ENCODE measurements around the gene CGA. TPM values are rescaled to one million over a fixed set of nuclear protein-coding genes. Genes with fewer than 3 reads are reported as not detected.

The CGA gene
- polyA plus RNA-seq, 12 donors: 0.93 to 10.7 (median 3.2) TPM; not detected in 2

Other genes with a start within 250 kb of the CGA start
- not detected for gene HTR1E, start 157.6 kb downstream of the CGA start, polyA plus RNA-seq (ENCODE audit: insufficient read length in 12 of 12)
- gene ZNF292, start 60.5 kb upstream of the CGA start, polyA plus RNA-seq (ENCODE audit: insufficient read length in 12 of 12): 10 to 100 TPM in 11 of 12 donors, not detected in 1; 18.0 to 58.3 (median 24.2) TPM
- 10 to 100 TPM in 9 of 12 donors, 1 to 10 TPM in 2, not detected in 1; 8.5 to 16.2 (median 11.8) TPM for gene SMIM8, start 227.5 kb upstream of the CGA start, polyA plus RNA-seq (ENCODE audit: insufficient read length in 12 of 12)
- gene GJB7, start 234.2 kb upstream of the CGA start, polyA plus RNA-seq (ENCODE audit: insufficient read length in 12 of 12): under 1 TPM in 3 of 12 donors, not detected in 9; 0.08 to 0.19 (median 0.12) TPM
- 1 to 10 TPM in 8 of 12 donors, under 1 TPM in 2, not detected in 2; 0.75 to 5.8 (median 2.2) TPM for gene C6orf163, start 249.7 kb upstream of the CGA start, polyA plus RNA-seq (ENCODE audit: insufficient read length in 12 of 12)

All from muscle of arm (tissue), 12 donors.